ENCODE measurements around the gene C1S.

DNA sequence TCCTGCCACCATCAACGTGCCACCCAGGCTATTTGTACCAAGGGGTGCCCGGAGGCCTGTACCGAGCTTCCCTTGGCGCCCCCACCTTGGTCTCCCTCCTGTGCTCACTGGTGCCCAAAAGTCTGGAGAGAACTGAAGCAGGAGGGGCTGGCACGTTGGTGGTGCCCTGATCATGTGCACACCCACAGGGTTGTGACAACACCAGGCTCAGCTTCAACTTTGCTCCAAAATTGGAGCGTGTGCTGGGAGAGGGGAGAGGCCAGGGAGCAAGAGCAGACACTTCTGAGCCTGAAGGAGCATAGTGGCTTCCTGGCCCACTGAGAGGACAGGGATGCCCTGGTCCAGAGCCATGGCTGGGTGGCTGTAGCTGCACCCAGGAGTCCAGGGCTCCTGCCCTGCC lies 29.2 kb upstream of the C1S start:
- TF ChIP-seq, protein P1, sequence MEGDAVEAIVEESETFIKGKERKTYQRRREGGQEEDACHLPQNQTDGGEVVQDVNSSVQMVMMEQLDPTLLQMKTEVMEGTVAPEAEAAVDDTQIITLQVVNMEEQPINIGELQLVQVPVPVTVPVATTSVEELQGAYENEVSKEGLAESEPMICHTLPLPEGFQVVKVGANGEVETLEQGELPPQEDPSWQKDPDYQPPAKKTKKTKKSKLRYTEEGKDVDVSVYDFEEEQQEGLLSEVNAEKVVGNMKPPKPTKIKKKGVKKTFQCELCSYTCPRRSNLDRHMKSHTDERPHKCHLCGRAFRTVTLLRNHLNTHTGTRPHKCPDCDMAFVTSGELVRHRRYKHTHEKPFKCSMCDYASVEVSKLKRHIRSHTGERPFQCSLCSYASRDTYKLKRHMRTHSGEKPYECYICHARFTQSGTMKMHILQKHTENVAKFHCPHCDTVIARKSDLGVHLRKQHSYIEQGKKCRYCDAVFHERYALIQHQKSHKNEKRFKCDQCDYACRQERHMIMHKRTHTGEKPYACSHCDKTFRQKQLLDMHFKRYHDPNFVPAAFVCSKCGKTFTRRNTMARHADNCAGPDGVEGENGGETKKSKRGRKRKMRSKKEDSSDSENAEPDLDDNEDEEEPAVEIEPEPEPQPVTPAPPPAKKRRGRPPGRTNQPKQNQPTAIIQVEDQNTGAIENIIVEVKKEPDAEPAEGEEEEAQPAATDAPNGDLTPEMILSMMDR (IDR thresholded peaks at IDR 0.05; ENCODE audit: poor library complexity), result no peak
- TF ChIP-seq EZH2 (IDR thresholded peaks at IDR 0.05; ENCODE audit: borderline replicate concordance), result no peak
- TF ChIP-seq EZH2phosphoT487 (IDR thresholded peaks at IDR 0.05; ENCODE audit: low read depth, severe bottlenecking, unreplicated experiment), result no peak
